NCI-H2029 treated with DMSO at 0.1 percent for 48 hours (cell line): ENCODE results near the gene BMAL2.

Experiments used
- DNase-seq: peaks from one replicate; lab custom pipeline; 2025; lab: John Stamatoyannopoulos, UW

Gene BMAL2

DNA sequence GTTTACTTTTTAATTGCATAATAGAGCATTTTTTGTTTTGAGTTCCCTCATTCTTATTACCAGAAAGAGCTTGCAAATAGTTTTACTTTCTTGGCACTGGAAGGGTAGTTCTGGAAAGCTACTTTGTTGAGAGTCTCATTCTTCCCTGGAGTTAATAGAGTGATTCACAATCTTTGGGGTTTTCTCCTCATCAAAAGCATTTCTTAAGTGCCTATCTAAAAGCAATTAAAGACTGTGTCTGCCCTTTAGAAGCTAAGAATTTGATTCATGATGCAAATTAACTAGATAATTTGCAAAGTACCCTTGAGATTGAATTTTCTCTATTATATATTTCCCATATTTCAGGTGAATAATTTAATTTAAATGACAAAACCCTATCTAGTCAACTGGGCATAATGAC, 8.1 kb upstream of the BMAL2 start:
- DNase-seq, result no peak

DNA sequence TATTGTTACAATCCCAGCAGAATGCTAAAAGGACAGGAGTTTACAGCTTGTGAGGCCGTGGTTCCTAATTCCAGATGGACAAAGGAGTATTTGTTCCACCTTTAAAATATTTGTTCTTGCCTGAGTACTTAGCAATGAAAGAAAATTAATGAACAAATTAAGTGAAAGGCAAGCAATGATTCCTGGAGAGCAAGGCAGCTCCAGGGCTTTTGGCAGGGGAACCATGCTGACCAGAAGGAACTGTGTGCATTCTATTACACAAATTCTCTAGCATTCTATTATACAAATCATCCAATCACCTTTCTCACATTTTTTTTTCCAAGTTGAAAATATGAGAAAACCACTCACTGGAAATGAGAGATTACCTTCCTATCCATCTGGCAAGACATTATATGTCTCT, 1.8 kb upstream of the BMAL2 start:
- DNase-seq, result no peak

- no peak for DNase-seq
Measured at GRCh38 chr12:27331291-27331926, 1.2 kb upstream of the BMAL2 start.

DNA sequence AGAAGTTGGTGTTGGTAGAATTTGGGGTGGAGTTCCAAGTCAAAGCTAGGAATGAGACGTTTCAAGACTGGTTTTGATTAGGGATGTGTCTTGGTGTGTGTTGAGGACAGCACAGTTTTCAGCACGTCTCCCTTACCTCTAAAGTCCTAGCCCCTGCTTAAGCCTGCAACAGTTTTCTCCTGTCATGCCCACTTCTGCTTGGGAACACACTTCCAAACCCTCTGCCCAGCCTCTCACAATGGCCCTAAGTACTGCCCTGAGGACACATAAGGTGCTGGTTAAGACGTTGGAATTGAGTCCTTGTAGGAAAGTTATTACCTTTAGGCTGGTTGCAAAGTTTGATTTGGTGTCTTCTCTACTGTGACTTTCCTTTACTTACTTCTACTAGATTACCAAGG, 710 bp upstream of the BMAL2 start:
- no peak for DNase-seq

- no peak for DNase-seq
Measured at GRCh38 chr12:27332407-27332713, 276 bp upstream of the BMAL2 start.

DNA sequence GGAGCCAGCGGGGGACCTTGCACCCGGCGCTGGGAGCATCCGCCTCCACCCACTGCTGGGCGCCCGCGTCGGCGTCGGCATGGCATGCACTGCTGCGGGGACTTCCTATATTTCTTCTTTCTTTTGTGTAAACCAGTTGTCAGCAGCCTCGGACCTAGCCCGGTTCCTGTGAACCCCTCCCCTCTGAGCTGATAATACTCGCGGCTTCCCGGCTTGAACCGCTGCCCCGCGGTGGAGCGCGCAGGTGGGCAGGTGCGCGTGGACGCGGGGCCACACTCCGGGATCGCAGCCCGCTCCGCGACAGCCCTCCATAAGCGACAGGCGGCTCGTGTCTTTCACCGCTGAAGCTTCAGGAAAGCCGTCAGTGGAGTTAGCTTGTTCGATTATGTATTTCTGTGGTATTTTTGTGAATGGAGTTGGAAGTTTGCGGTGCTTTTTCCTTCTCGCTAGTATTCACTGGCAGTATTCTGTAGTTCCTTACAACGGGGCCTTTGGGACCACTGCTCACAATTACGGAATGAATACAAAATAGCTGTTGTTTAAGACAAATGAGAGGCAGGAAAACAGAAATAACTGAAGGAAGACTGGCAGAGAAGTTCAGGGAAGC, 870 bp downstream of the BMAL2 start:
- no peak for DNase-seq

DNA sequence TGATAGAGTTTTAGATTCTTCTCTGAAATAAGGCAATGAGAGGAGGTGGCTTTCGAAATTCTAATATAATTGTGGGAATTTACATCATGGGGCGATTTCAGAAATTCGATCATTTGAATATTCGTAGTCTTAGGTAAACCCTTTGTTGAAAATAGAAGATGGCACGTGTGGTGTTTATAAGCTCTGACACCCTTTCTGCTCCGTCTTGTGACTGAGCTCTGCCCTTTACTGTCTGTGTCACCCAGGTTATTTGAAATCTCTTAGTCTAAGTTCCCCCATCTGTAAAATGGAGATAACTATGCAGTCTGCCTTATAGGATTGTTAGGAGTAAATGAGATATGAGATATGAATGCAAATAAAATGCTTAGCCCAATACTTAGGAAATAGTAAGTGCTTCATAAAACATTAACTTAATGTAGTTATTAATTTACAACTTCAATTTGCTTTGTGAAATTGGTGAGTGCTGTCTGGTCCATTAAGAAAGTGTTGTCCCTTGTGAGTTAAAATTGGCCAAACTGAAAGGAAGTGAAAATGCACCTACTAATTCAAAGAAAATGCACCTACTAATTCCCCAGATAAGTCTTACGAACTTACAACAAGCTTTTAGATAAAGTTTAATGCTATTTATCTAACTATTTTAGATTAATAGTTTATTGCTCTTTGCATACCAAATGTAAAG, 1.5 kb downstream of the BMAL2 start:
- DNase-seq, result no peak

DNA sequence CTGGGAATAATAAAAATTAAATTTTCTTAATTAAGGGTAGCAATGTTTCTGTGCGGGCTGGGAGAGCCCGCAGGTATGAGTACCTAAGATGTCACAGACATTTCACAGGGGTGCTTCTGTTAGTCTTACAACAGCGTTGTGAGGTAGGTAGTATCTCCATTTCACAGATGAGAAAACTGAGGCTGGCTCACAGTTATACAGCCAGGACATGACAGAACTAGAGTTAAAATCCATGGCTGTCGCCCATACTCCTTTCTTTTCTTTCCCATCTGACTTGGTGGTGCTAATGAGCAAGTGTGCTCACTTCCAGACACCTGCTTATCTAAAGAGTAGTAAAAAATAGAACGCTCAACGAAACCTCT, 2.1 kb downstream of the BMAL2 start:
- DNase-seq, result no peak

GRCh38 chr12:27335364-27336281, 3.0 kb downstream of the BMAL2 start:
- DNase-seq, result no peak

DNA sequence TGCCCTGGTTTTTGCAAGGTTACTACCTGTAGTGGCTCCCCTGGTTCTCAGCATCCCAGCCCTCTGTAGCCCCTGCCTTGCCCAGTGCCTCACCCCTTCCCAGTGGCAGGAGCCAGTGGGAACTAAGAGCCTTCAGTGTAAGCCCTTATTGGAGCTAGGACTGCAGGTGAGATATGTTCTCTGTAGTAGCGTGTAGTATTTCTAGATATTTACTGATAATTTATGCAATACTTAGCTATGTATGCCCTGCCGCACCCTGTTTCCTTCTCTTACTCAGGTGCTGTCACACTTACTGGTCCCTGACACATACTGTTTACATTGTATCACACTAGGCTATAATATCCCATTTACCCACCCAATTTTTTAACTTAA, 3.6 kb downstream of the BMAL2 start:
- DNase-seq, result no peak

DNA sequence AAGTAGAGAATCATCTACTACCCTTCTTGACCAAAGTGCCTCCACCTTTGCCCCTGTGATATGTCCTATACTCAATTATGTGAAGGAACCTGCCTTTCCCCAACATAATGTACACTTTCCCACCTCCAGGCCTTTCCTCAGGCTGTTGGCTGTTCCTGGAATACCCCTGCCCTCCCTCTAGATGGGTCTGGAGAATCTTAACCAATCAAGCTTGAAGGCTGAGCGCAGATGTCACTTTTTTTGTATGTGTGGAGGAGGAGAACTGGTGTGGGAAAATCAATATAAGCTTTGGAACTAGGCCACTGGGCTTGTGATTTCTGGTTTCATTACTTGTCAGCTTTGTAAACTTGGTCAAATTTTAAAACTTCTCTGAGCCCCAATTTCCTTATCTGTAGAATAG, 4.7 kb downstream of the BMAL2 start:
- DNase-seq, result no peak

- no peak for DNase-seq
Measured at GRCh38 chr12:27338473-27338872, 5.8 kb downstream of the BMAL2 start.

DNA sequence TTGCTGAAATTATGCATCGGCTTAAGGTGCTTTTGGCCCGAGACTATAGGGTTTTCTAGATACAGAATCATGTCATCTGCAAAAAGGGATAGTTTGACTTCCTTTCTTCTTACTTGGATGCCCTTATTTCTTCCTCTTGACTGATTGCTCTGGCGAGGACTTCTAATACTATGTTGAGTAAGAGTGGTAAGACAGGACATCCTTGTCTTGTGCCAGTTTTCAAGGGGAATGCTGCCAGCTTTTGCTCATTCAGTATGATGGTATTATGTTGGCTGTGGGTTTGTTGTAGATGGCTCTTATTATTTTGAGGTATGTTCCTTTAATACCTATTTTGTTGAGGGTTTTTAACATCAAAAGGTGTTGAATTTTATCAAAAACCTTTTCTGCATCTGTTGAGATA, 8.3 kb downstream of the BMAL2 start:
- no peak for DNase-seq

DNA sequence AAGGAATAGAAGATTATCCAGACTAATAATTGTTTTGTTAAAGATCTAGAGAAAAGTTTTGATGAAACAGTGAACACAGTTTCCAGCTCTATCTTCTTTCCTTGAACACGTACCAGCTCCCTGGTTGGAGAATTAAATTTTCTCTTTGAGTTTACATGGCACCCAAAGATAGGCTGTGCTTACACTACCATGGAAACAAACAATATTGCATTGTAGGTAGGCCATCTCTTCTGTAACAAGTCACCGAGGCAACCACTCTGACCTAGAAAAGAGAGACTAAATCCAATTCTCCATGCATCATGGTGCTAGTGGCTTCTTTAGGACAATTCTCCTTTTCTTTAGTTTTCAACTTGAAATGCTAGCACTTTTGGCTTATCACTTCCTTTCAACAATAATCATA, 9.9 kb downstream of the BMAL2 start:
- no peak for DNase-seq

GRCh38 chr12:27343255-27344000, 10.8 kb downstream of the BMAL2 start:
- DNase-seq, result no peak

DNA sequence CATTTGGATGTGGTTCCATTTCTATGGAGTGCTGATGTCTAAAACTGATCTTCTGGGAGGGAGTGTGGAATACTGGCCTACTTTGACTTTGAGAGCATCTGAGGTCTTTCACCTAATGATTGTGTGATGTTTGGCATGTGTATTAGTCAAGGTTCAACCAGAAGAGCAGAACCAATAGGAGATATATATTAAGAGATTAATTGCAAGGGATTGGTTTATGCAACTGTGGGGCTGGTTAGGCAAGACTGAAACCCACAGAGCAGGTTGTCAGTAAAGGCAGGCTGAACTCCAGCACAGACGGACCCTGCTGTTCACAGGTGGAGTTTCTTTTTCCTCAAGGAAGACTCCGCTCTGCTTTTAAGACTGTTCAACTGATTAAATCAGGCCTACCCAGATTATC, 11.6 kb downstream of the BMAL2 start:
- no peak for DNase-seq

DNA sequence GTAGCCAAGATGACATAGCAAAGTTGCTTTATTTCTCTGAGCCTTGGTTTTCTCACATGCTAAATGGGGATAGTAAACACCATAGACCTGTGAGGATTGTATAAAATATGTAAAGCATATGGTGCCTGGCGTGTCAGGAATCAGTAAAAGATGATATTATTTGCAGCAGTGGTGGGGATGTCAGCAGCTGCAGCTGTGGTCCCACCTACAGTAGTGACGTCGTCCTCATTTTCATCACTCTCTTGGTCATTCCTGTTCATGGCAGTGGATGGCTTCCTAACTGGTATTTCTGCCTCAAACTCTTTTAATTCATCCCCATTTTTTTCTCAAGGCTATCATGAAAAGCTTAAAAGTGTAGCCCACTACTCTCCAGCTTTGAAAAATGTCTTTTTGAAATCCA, 12.1 kb downstream of the BMAL2 start:
- no peak for DNase-seq

DNA sequence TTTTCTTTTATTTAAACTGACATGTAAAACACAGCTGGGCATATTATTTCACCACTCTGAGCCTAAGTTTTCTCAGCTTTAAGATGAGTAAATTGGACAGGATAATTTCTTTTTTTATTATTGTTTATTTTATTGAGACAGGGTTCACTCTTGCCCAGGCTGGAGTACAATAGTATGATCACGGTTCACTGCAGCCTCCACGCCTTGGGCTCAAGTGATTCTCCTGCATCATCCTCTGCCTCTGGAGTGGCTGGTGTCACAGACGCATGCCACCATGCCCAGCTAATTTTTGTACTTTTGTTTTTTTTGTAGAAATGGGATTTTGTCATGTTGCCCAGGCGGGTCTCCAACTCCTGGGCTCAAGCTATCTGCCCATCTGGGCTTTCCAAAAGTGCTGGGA, 12.7 kb downstream of the BMAL2 start:
- DNase-seq, result no peak

- DNase-seq, result no peak
Measured at GRCh38 chr12:27347779-27348178, 15.1 kb downstream of the BMAL2 start.

DNA sequence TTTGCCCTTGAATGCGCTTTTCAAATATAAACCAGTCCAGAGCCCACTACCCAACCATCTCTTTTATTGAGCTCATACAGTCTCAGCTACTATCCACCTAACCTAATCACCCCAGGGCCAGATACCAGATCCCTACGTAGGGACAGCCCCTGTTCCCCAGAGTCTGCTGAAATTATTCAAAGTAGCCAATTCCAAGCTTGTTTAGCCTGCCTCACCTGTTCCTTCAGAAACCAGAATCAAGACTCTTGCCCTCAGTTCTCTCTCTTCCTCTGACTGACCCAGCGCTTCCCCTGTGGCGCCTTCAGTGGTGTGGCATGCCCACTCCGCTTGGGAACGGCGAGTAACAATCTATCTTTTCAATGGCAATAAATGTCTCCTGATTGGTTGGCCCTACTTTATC, 18.8 kb downstream of the BMAL2 start:
- no peak for DNase-seq

DNA sequence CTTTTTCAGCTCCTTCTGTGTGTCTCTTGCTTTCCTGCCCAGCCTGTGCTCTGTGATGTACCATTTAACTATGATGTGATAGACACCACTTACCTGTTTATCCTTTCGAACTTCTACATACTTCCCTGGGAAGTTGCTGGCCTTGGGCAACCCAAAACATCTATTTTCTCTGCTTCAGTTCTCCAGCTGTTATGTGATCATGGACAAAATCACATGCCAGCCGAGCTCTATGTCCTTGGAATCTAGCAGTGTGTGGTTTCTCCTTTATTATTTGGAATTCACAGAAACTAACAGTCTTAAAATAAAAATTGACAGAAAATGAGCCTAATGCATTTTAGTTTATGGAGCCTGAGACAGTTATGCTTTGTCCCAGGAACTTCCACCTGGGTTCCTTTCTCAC, 22.9 kb downstream of the BMAL2 start:
- DNase-seq, result no peak

- no peak for DNase-seq
Measured at GRCh38 chr12:27355979-27356378, 23.3 kb downstream of the BMAL2 start.
